Activated T-helper 2 cell treated with anti-CD3 and anti-CD28 coated beads, Interferon-gamma antibody, Interleukin-2, Interleukin-4, amounts not matched to agents 10 μg/mL and 5 μg/mL and 100 μg/mL, durations not matched to agents 14 hours and 24 hours and 36 hours (primary cell): Measurements from ENCODE around the gene BRWD1. TPM values are rescaled to one million over a fixed set of nuclear protein-coding genes. Genes with fewer than 3 reads are reported as not detected.
"Not testable (repeated sequence)": the region's sequence is repeated elsewhere in the genome, so short reads cannot be mapped to it uniquely, and the experiment has no call there.

ENCODE experiments used
- DNase-seq: peaks from one replicate; pipeline ENCODE4 v3.0.0; 2021; ENCODE audit warnings: low spot score
- H3K27ac Mint-ChIP-seq: one replicate; pipeline ENCODE4 v1.8.0; 2021; ENCODE audit warnings: mixed read lengths
- H3K27me3 Mint-ChIP-seq: one replicate; pipeline ENCODE4 v1.8.0; 2021; ENCODE audit warnings: low read depth, mixed read lengths
- H3K36me3 Mint-ChIP-seq: one replicate; pipeline ENCODE4 v1.8.0; 2021; ENCODE audit warnings: low read depth, mixed read lengths
- H3K4me1 Mint-ChIP-seq: one replicate; pipeline ENCODE4 v1.8.0; 2021; ENCODE audit warnings: low read depth, mixed read lengths
- H3K4me3 Mint-ChIP-seq: one replicate; pipeline ENCODE4 v1.8.0; 2021; ENCODE audit warnings: low read depth, mild to moderate bottlenecking, moderate library complexity, mixed read lengths
- H3K9me3 Mint-ChIP-seq: one replicate; pipeline ENCODE4 v1.8.0; 2021; ENCODE audit warnings: mixed read lengths
- intact Hi-C: fragments of 100-400 bp; cut with micrococcal nuclease; formaldehyde crosslinking; loops from one replicate; pipeline ENCODE4 v1.15.1; 2023
- total RNA-seq: library from RNA; stranded (reverse); gene quantifications from 2 replicates; pipeline ENCODE4 v1.2.3, GENCODE V29; 2022

The BRWD1 gene
- total RNA-seq, 1 donor from 2014 or later, result 36.0 TPM

- Mint-ChIP-seq H3K4me3 (no peak overlapping the region), H3K4me1 (peaks cover 5% of the 10 kb centered on the region), H3K36me3 (no peaks in the 10 kb centered on the region), H3K27ac (no peak overlapping the region), H3K9me3 (no peaks in the 10 kb centered on the region), H3K27me3 (peaks cover 3% of the 10 kb centered on the region)
- no peak for DNase-seq
- intact Hi-C loops, result no loop called here
Observed at GRCh38 chr21:39141502-39141901, 171.9 kb downstream of the BRWD1 start.

GRCh38 chr21:39137248-39138178 lies 175.9 kb downstream of the BRWD1 start:
- H3K9me3 Mint-ChIP-seq, result no peaks in the 10 kb centered on the region
- no peak overlapping the region for H3K27ac Mint-ChIP-seq
- peaks cover 1% of the 10 kb centered on the region for H3K27me3 Mint-ChIP-seq
- no peaks in the 10 kb centered on the region for H3K36me3 Mint-ChIP-seq
- no peak for DNase-seq
- H3K4me1 Mint-ChIP-seq, result peaks cover 7% of the 10 kb centered on the region
- H3K4me3 Mint-ChIP-seq, result no peak overlapping the region
- intact Hi-C loops, result loop anchor here (1.0 to 10.0 kb wide), 4 partner anchors 330 to 632 kb away; partner anchors contain the start of gene ETS2

GRCh38 chr21:39136711-39137110 lies 176.7 kb downstream of the BRWD1 start:
- Mint-ChIP-seq H3K4me3 (no peak overlapping the region), H3K27me3 (peaks cover 3% of the 10 kb centered on the region), H3K9me3 (no peaks in the 10 kb centered on the region), H3K4me1 (peaks cover 7% of the 10 kb centered on the region), H3K27ac (no peak overlapping the region), H3K36me3 (no peaks in the 10 kb centered on the region)
- intact Hi-C loops, result loop anchor here (5.0 to 10.0 kb wide), 2 partner anchors 329 to 472 kb away; partner anchors contain the start of gene ETS2
- no peak for DNase-seq

- H3K36me3 Mint-ChIP-seq, H3K9me3 Mint-ChIP-seq, H3K4me1 Mint-ChIP-seq, H3K27ac Mint-ChIP-seq, H3K27me3 Mint-ChIP-seq, H3K4me3 Mint-ChIP-seq: not testable (repeated sequence)
- intact Hi-C loops, result loop anchor here (5.0 to 10.0 kb wide), 2 partner anchors 329 to 471 kb away; partner anchors contain the start of gene ETS2
- peak; percentile 20 for DNase-seq
Observed at GRCh38 chr21:39136138-39136537, 177.3 kb downstream of the BRWD1 start.

GRCh38 chr21:39134288-39134810 lies 179.1 kb downstream of the BRWD1 start:
- peaks cover 7% of the 10 kb centered on the region for H3K27me3 Mint-ChIP-seq
- H3K36me3 Mint-ChIP-seq, result no peaks in the 10 kb centered on the region
- peaks cover 7% of the 10 kb centered on the region for H3K4me1 Mint-ChIP-seq
- H3K9me3 Mint-ChIP-seq, result no peaks in the 10 kb centered on the region
- intact Hi-C loops, result loop anchor here (10.0 kb wide), 1 partner anchor 470 kb away; no protein-coding TSS in a partner anchor
- no peak for DNase-seq
- no peak overlapping the region for H3K4me3 Mint-ChIP-seq
- no peak overlapping the region for H3K27ac Mint-ChIP-seq

Other genes starting within 250 kb of the BRWD1 start
- gene PSMG1, start 130.2 kb downstream of the BRWD1 start, total RNA-seq, result 79.7 and 85.2 TPM in 2 replicates
- gene HMGN1, start 35.5 kb upstream of the BRWD1 start, total RNA-seq, result 398 TPM in 2 replicates
- 0.32 TPM in 1 of 2 replicates, not detected in the other for gene LCA5L, start 132.1 kb upstream of the BRWD1 start, total RNA-seq
- gene SH3BGR, start 138.3 kb upstream of the BRWD1 start, total RNA-seq, result 0.92 and 1.0 TPM in 2 replicates